SU-DHL-6 (cell line): Measurements from ENCODE around the gene G2E3.

Experiments
- H2AFZ ChIP-seq: fragments of 200-600 bp; sonication (generic); 2 replicates; pipeline ENCODE4 v1.6.1; 2014; ENCODE audit warnings: low read depth, mild to moderate bottlenecking, moderate library complexity, mixed read lengths, antibody characterized with exemption, low read length; ENCODE audit not compliant: severe bottlenecking
- H3F3A ChIP-seq: fragments of 200-600 bp; shearing (Covaris generic); 2 replicates; pipeline ENCODE4 v1.6.0; 2016; ENCODE audit warnings: antibody characterized with exemption, mild to moderate bottlenecking; ENCODE audit not compliant: insufficient read depth
- H3K27ac ChIP-seq: fragments of 200-600 bp; sonication (generic); 2 replicates; pipeline ENCODE4 v1.5.1; 2016; ENCODE audit warnings: low read depth, mild to moderate bottlenecking, low read length, moderate library complexity, mixed read lengths
- H3K27me3 ChIP-seq: fragments of 200-600 bp; sonication (generic), shearing (Covaris generic); 2 replicates; pipeline ENCODE4 v1.6.0; 2014; ENCODE audit warnings: mild to moderate bottlenecking, low read length
- H3K36me3 ChIP-seq: fragments of 200-600 bp; sonication (generic); 2 replicates; pipeline ENCODE4 v1.6.1; 2014; ENCODE audit warnings: mild to moderate bottlenecking, low read length, mixed read lengths
- H3K4me2 ChIP-seq: fragments of 300-600, 200-600 bp; shearing (Covaris generic), sonication (generic); 2 replicates; pipeline ENCODE4 v1.6.0; 2014; ENCODE audit warnings: low read length, low read depth, mild to moderate bottlenecking; ENCODE audit not compliant: poor library complexity, severe bottlenecking
- H3K4me3 ChIP-seq: fragments of 200-600 bp; sonication (generic); 2 replicates; pipeline ENCODE4 v1.5.1; 2014; ENCODE audit warnings: antibody characterized with exemption, low read length, mild to moderate bottlenecking, mixed read lengths; ENCODE audit not compliant: insufficient read depth, poor library complexity, severe bottlenecking
- H3K79me2 ChIP-seq: fragments of 200-600 bp; sonication (generic); 2 replicates; pipeline ENCODE4 v1.6.1; 2014; ENCODE audit warnings: mild to moderate bottlenecking, low read length, moderate library complexity; ENCODE audit not compliant: insufficient read depth
- H3K9ac ChIP-seq: fragments of 200-600 bp; sonication (generic); 2 replicates; pipeline ENCODE4 v1.7.0; 2014; ENCODE audit warnings: mild to moderate bottlenecking, low read length
- H3K9me2 ChIP-seq: fragments of 200-600 bp; sonication (generic); replicated peaks from 2 replicates; pipeline ENCODE4 v1.6.1; 2014; ENCODE audit warnings: low read length; ENCODE audit not compliant: insufficient read depth
- H3K9me3 ChIP-seq: fragments of 200-600 bp; sonication (generic); 2 replicates; pipeline ENCODE4 v1.6.1; 2014; ENCODE audit warnings: low read length, mixed read lengths; ENCODE audit not compliant: insufficient read depth
- H4K20me1 ChIP-seq: fragments of 200-600 bp; sonication (generic); 2 replicates; pipeline ENCODE4 v1.6.1; 2014; ENCODE audit warnings: low read depth, mild to moderate bottlenecking, antibody characterized with exemption, low read length, moderate library complexity, mixed read lengths
- EZH2phosphoT487 ChIP-seq: fragments of 200-600 bp; sonication (generic), shearing (Covaris generic); conservative IDR thresholded peaks from 2 replicates; pipeline ENCODE4 v1.6.1; 2018; ENCODE audit warnings: mild to moderate bottlenecking, antibody characterized with exemption, low read length, moderate library complexity, mixed read lengths
- TF ChIP-seq, protein P1 (sequence below): fragments of 200-600 bp; sonication (generic); IDR thresholded peaks from one replicate; pipeline ENCODE4 v1.5.1; 2017; ENCODE audit warnings: antibody characterized with exemption, mild to moderate bottlenecking, low read length, moderate library complexity; ENCODE audit not compliant: insufficient read depth, poor library complexity, severe bottlenecking

Gene G2E3

DNA sequence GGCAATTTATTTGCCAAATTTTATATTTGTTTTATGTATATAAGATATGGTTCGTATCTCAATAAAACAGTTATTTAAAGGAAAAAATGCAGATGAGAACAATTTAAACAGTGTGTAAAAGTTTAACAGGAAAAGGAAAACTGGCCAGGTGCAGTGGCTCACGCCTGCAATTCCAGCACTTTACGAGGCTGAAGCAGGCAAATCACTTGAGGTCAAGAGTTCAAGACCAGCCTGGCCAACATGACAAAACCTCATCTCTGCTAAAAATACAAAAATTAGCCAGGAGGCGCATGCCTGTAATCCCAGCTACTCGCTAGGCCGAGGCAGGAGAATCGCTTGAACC is 22.3 kb downstream of the G2E3 start:
- Histone ChIP-seq H3K27ac (no peak overlapping the region), H3K9me2 (no peaks in the 10 kb centered on the region), H4K20me1 (peaks cover 17% of the 10 kb centered on the region; the same call in 1 of the 2 replicates), H3K9ac (no peak overlapping the region), H3F3A (peaks cover 5% of the 10 kb centered on the region; the same call in 1 of the 2 replicates), H3K9me3 (no peaks in the 10 kb centered on the region; the same call in 1 of the 2 replicates), H2AFZ (no peak overlapping the region), H3K27me3 (no peaks in the 10 kb centered on the region), H3K4me3 (no peak overlapping the region), H3K36me3 (peaks cover 38% of the 10 kb centered on the region), H3K4me2 (no peak overlapping the region), H3K79me2 (peaks cover 100% of the 10 kb centered on the region)
- TF ChIP-seq, protein P1, sequence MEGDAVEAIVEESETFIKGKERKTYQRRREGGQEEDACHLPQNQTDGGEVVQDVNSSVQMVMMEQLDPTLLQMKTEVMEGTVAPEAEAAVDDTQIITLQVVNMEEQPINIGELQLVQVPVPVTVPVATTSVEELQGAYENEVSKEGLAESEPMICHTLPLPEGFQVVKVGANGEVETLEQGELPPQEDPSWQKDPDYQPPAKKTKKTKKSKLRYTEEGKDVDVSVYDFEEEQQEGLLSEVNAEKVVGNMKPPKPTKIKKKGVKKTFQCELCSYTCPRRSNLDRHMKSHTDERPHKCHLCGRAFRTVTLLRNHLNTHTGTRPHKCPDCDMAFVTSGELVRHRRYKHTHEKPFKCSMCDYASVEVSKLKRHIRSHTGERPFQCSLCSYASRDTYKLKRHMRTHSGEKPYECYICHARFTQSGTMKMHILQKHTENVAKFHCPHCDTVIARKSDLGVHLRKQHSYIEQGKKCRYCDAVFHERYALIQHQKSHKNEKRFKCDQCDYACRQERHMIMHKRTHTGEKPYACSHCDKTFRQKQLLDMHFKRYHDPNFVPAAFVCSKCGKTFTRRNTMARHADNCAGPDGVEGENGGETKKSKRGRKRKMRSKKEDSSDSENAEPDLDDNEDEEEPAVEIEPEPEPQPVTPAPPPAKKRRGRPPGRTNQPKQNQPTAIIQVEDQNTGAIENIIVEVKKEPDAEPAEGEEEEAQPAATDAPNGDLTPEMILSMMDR = no peak
- TF ChIP-seq EZH2phosphoT487 = no peak

DNA sequence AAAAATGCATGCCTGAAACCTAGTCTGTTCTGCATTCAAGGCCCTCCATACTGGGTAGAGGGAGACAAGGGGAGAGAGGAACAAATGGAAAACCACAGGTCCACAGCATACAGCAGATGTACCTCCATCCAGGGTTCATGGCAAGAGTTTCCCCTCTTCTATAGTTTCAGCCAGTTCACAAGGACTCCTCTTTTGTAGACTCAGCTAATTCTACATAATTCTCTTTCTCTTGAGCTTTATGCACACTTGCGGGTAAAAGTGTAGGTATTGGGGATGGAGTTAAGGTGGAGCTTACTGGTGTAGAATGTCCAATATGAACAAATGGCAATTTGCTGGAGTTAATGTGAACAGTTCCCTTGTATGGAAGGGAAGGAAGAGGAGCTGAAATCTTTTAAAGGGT is 23.4 kb downstream of the G2E3 start:
- H4K20me1 ChIP-seq = peaks cover 17% of the 10 kb centered on the region; the same call in 1 of the 2 replicates

DNA sequence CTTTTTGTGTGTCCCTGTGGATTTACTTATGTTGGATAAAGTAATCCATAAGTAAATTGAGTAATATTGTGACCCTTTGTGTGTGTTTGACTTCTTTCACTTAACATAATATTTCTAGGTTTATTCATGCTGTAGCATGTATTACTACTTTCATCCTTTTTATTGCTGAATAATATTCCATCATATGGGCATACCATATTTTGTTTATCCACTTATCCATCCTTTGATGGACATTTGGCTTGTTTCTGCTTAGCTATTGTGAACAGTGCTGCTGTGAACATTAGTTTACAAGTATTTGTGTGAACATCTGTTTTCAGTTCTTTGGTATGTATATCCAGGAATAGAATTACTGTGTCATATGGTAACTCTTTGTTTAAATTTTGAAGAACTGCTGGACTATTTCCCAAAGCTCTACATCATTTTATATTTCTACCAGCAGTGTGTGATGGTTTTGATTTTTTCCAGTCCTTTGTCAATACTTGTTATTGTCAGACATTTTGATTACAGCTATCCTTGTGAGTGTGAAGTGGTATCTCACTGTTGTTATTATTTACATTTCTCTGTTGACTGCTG is 25.2 kb downstream of the G2E3 start:
- TF ChIP-seq, protein P1 = no peak
- no peak for TF ChIP-seq EZH2phosphoT487
- no peaks in the 10 kb centered on the region; the same call in 1 of the 2 replicates for H3K9me3 ChIP-seq
- H3K79me2 ChIP-seq = peaks cover 86% of the 10 kb centered on the region
- H3K27ac ChIP-seq = no peak overlapping the region
- no peak overlapping the region for H3K4me3 ChIP-seq
- 0 out of 2 replicates have a peak, but pooled peaks cover 5% of the 10 kb centered on the region for H4K20me1 ChIP-seq
- peaks cover 9% of the 10 kb centered on the region; the same call in 1 of the 2 replicates for H3F3A ChIP-seq
- H3K27me3 ChIP-seq = no peaks in the 10 kb centered on the region
- H3K9ac ChIP-seq = no peak overlapping the region
- no peak overlapping the region for H2AFZ ChIP-seq
- H3K4me2 ChIP-seq = no peak overlapping the region
- H3K36me3 ChIP-seq = peaks cover 43% of the 10 kb centered on the region
- H3K9me2 ChIP-seq = no peaks in the 10 kb centered on the region

More for the DNA sequence above, 23.4 kb downstream of the G2E3 start:
- Histone ChIP-seq H3K9me3 (no peaks in the 10 kb centered on the region; the same call in 1 of the 2 replicates), H2AFZ (no peak overlapping the region), H3K79me2 (peaks cover 97% of the 10 kb centered on the region), H3K27me3 (no peaks in the 10 kb centered on the region), H3F3A (peaks cover 6% of the 10 kb centered on the region; the same call in 1 of the 2 replicates), H3K27ac (no peak overlapping the region), H3K4me2 (no peak overlapping the region), H3K9me2 (no peaks in the 10 kb centered on the region), H3K9ac (no peak overlapping the region), H3K4me3 (no peak overlapping the region), H3K36me3 (peaks cover 40% of the 10 kb centered on the region)
- no peak for TF ChIP-seq EZH2phosphoT487
- TF ChIP-seq, protein P1 = no peak
